GM15510 (cell line): ENCODE data around the gene GPR108.

Experiments
- POLR2A ChIP-seq: IDR thresholded peaks from 3 replicates; pipeline ENCODE4 v1.6.1; 2011; ENCODE audit warnings: borderline replicate concordance; ENCODE audit not compliant: insufficient read length; ENCODE audit errors: extremely low read depth

GPR108 gene

DNA sequence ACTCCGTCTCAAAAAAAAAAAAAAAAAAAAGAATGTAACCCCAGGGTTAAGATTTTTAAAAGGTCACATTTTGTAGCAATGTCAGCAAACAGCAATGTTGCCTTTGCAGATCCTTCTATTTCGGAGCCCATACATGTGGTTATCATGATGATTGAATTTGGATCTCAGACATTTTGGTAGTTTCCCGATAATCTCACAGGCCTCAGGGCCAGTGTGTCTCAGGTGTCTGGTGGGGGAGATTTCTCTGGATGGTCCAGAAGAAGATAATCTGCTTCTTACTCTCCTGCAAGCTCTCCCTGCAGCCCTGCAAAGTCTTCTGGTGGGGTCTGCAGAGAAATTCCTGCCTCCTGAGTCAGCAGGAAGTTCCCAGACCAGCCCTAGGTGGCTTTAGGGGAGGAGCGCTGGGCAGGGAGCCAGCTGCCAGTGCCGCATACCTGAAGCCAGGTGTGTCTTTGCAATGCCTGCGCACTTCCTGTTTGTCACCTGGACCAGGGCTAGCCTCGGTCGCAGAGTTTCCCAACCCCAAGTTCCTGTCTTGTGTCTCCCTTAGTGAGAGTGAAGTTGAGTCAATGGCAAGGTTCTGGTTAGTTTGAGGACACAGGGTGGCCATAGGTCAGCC is 28.5 kb upstream of the GPR108 start:
- no peak for TF ChIP-seq POLR2A

DNA sequence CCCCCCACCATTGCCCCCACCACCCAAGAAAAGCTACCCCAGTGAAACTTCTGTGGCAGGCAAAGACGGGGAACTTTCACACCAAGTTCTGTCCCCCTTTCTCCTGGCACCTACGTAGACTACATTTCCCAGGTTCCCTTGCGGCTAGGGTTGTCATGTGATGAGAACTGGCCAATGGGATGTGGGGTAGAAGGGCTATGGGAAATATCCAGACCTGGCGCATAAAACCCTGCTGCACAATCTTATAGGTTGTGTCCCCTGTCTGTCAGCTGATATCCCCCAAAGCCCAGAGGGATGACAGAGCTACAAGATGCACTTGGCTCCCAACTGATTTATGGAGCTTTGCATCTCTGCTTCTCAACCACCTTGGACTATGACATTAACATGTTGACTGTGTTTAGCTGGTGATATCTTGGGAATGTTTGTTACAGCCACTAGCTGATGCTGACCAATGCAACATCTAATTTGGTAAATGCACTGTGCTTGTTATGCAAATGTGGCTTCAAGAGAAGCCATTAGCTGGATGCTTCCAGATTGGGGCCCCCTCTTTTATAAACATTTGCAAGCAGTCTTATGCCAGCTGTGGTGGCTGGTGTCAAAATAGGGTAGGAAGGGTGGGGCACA is 23.8 kb upstream of the GPR108 start:
- no peak for TF ChIP-seq POLR2A

GRCh38 chr19:6760606-6761005 is 23.2 kb upstream of the GPR108 start:
- no peak for TF ChIP-seq POLR2A

- TF ChIP-seq POLR2A = no peak
Observed at GRCh38 chr19:6754653-6755463, 17.5 kb upstream of the GPR108 start.

DNA sequence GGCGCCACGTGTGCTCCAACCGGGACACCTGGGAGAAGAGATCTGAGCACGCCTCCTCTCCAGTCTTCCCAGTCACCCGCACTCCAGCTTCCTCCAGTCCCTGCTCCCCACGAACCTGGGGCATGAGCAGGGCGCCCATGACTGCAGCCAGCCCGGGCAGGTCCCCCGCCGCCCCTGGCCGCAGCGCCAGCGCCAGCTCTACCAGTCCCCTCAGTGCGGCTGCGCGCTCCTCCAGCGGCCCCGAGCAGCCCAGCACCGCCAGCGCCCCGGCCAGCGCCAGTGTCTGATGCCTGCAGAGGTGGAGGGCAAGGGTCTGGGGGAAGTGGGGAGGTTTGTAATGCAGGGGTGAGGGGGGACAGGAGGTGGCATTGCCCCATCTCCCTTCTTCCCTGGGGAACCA is 16.8 kb upstream of the GPR108 start:
- no peak for TF ChIP-seq POLR2A

- TF ChIP-seq POLR2A = no peak
Observed at GRCh38 chr19:6753178-6754031, 16.0 kb upstream of the GPR108 start.

- no peak for TF ChIP-seq POLR2A
Observed at GRCh38 chr19:6752256-6753177, 15.1 kb upstream of the GPR108 start.

DNA sequence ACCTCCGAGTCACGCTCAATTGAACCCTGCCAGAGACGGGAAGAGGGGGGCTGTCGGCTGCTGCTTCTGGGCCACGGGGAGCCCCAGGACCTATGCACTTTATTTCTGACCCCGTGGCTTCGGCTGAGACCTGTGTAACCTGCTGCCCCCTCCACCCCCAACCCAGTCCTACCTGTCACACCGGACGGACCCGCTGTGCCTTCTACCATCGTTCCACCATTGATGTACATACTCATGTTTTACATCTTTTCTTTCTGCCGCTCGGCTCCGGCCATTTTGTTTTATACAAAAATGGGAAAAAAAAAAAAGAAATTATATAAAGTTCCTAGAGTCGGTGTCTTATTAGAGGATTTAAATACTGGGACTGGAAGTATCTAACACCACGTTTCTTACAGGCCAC is 13.8 kb upstream of the GPR108 start:
- TF ChIP-seq POLR2A = no peak

GRCh38 chr19:6750062-6750461 is 12.7 kb upstream of the GPR108 start:
- TF ChIP-seq POLR2A = no peak

DNA sequence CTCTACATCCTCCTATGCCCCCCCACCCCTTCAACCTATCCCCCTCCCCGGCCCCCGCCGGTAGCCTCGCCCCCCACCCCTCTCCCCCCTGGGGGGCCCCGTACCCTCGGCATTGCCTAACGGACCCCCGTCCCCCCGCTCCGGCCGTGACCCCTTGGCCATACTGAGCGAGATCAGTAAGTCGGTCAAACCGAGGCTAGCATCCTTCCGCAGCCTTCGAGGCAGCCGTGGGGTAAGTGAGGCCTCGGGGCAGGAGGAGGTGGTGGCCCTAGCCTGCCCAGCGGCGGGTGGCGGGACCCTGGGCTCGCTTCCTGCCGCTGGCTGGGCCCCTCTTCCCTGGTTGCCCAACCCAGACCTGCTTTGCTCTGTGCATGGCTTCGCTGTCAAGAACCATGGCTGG is 8.6 kb upstream of the GPR108 start:
- no peak for TF ChIP-seq POLR2A

DNA sequence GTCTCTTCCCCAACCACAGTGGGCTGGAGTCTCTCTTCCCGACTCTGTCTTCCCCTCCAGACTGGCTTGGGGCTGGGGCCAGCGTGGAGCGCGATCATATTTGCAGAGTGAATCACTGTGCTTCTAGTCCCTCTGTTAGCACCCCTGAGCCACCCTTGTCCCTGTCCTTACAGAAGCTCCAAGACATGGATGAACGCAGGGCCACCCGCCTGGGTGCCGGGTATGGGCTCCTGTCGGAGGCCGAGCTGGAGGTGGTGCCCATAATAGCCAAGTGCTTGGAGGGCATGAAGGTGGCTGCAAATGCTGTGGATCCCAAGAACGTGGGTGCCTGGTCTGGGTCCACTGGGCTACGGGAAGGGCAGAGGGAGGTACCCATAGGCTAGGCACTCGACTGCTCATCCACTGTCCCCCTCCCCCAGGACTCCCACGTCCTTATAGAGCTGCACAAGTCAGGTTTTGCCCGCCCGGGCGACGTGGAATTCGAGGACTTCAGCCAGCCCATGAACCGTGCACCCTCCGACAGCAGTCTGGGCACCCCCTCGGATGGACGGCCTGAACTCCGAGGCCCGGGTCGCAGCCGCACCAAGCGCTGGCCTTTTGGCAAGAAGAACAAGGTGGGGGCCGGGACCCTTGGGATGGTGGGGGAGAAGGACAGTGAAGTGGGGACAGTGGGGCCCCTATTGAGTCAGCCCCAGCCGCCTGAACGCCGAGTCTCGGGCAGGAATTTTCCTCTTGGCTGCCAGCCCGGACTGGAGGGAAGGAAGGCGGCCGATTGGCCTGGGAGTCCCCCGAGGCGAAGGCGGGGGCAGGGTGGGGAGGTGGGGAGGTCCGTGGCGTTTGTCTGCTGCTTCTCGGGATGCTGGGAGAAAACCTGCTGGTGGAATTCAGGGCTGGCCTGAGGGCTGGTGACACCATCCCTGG is 7.3 kb upstream of the GPR108 start:
- no peak for TF ChIP-seq POLR2A

DNA sequence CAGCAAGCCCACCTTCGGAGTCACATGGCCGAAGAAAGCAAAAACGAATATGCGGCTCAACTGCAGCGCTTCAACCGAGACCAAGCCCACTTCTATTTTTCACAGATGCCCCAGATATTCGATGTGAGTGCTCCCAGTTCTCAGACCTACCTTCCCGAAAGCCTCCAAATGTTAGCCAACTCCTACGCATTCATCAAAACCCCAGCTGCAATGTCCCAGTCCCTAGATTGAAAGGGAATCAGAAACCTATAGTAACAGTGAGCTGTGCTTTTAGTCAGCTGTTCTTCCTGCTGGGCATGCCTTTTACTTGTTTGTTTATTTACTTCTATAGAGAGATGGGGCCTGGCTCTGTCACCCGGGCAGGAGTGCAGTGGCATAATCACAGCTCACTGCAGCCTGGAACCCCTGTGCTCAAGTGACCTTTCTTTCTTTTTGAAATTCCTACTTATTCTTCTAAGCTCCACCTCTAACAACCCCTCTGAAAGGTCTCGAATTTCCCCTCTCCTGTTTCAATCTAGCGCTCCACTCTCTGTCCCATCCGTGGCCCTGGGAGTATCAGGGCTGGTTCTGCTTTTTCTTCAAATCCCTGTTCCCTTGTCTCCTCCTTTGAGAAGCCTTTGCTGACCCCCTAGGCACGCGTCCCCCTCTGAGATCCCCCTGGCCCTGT is 6.5 kb upstream of the GPR108 start:
- TF ChIP-seq POLR2A = no peak
